H1 (cell line): Measurements from ENCODE around the gene SLC39A7. TPM values are rescaled to one million over a fixed set of nuclear protein-coding genes. Genes with fewer than 3 reads are reported as not detected.
A peak's percentile ranks its signal among the peaks of the same experiment; 100 is the strongest.

Source experiments
- CTCF ChIA-PET: fragments of 300-600 bp; sonication (Branson Sonifier 250); formaldehyde crosslinking; loops from one replicate; lab custom pipeline; 2021; ENCODE audit not compliant: partially characterized antibody; lab: Charles Lee
- POLR2A ChIA-PET: fragments of 300-600 bp; sonication (Branson Sonifier 250); formaldehyde crosslinking; loops from one replicate; lab custom pipeline; 2021; ENCODE audit warnings: inconsistent platforms; ENCODE audit not compliant: partially characterized antibody; lab: Charles Lee
- DNase-seq, 2 experiments: peaks; one replicate each; pipeline versions ENCODE4 v3.0.0 to v3.0.0-alpha.2; 2010 to 2022; ENCODE audit warnings: low spot score in 2 of 2, low read depth in 1 of 2, mixed read lengths in 1 of 2
- FAIRE-seq: peaks from 2 replicates; lab custom pipeline; 2011; peaks lifted over from hg19 to GRCh38; lab: Jason Lieb, UNC
- H2AFZ ChIP-seq: 2 replicates; pipeline ENCODE4 v1.8.1; 2012; ENCODE audit warnings: low read length, inconsistent platforms
- H2AK5ac ChIP-seq: 2 replicates; pipeline ENCODE4 v1.6.1; 2013; ENCODE audit warnings: low read depth, low read length
- H2BK120ac ChIP-seq: replicated peaks from 2 replicates; pipeline ENCODE3; 2013; ENCODE audit warnings: low read depth, low read length, inconsistent platforms
- H2BK12ac ChIP-seq: 2 replicates; pipeline ENCODE4 v1.6.1; 2013; ENCODE audit warnings: low read depth, low read length
- H2BK15ac ChIP-seq: 2 replicates; pipeline ENCODE4 v1.6.1; 2013; ENCODE audit warnings: low read length
- H2BK20ac ChIP-seq: 2 replicates; pipeline ENCODE4 v1.6.1; 2013; ENCODE audit warnings: low read length
- H2BK5ac ChIP-seq: 2 replicates; pipeline ENCODE4 v1.6.1; 2013; ENCODE audit warnings: low read depth, low read length
- H3K14ac ChIP-seq: 2 replicates; pipeline ENCODE4 v1.6.1; 2013; ENCODE audit warnings: inconsistent platforms; ENCODE audit not compliant: insufficient read length
- H3K18ac ChIP-seq: 2 replicates; pipeline ENCODE4 v1.6.1; 2013; ENCODE audit warnings: low read length; ENCODE audit errors: extremely low read depth
- H3K23ac ChIP-seq: 2 replicates; pipeline ENCODE4 v1.6.1; 2013; ENCODE audit warnings: inconsistent platforms; ENCODE audit not compliant: insufficient read length
- H3K23me2 ChIP-seq: 2 replicates; pipeline ENCODE4 v1.6.1; 2013; ENCODE audit warnings: low read depth, low read length
- H3K27ac ChIP-seq: 2 replicates; pipeline ENCODE4 v1.6.1; 2011; ENCODE audit warnings: low read depth, low read length, inconsistent platforms
- H3K27me3 ChIP-seq, 4 experiments: replicated peaks in 1 of 4; 1 replicate in 1 of 4; 2 replicates in 3 of 4; pipeline versions ENCODE4 v1.6.1 to v1.8.1; 2011 to 2013; ENCODE audit warnings: low read length in 3 of 4, mild to moderate bottlenecking in 3 of 4, inconsistent platforms in 2 of 4, mixed read lengths in 2 of 4, moderate library complexity in 1 of 4; ENCODE audit not compliant: control insufficient read depth in 3 of 4, insufficient read depth in 3 of 4; ENCODE audit errors: extremely low read depth in 1 of 4
- H3K36me3 ChIP-seq, 4 experiments: 2 replicates each; pipeline versions ENCODE4 v1.6.1 to v1.8.1; 2011 to 2013; ENCODE audit warnings: mild to moderate bottlenecking in 4 of 4, low read length in 3 of 4, moderate library complexity in 2 of 4, control low read depth in 1 of 4, inconsistent platforms in 1 of 4; ENCODE audit not compliant: insufficient read depth in 4 of 4, control insufficient read depth in 2 of 4
- H3K4ac ChIP-seq: replicated peaks from 2 replicates; pipeline ENCODE3; 2013; ENCODE audit warnings: low read length, low read depth, mixed read lengths, inconsistent platforms; ENCODE audit not compliant: insufficient read length
- H3K4me1 ChIP-seq, 4 experiments: replicated peaks in 1 of 4; 1 replicate in 1 of 4; 2 replicates in 3 of 4; pipeline versions ENCODE4 v1.6.1 to v1.8.1; 2011 to 2013; ENCODE audit warnings: low read length in 3 of 4, inconsistent platforms in 2 of 4, mixed read lengths in 1 of 4; ENCODE audit not compliant: insufficient read depth in 4 of 4, control insufficient read depth in 3 of 4
- H3K4me2 ChIP-seq, 2 experiments: 2 replicates each; pipeline versions ENCODE4 v1.6.1 to v1.8.1; 2011 to 2013; ENCODE audit warnings: low read depth in 2 of 2, low read length in 2 of 2, control low read depth in 1 of 2, inconsistent platforms in 1 of 2, mild to moderate bottlenecking in 1 of 2; ENCODE audit not compliant: insufficient read depth in 1 of 2
- H3K4me3 ChIP-seq, 4 experiments: fragments of 200-600, 300-600 bp in 1 of 4; sonication (generic), shearing (Covaris generic), sonication (Bioruptor Twin) in 1 of 4; 2 replicates each; pipeline versions ENCODE4 v1.5.1 to v1.8.1; 2011 to 2016; ENCODE audit warnings: low read length in 4 of 4, low read depth in 3 of 4, control low read depth in 2 of 4, inconsistent platforms in 2 of 4, mild to moderate bottlenecking in 2 of 4, mixed read lengths in 1 of 4, moderate library complexity in 1 of 4; ENCODE audit not compliant: insufficient read depth in 2 of 4; ENCODE audit errors: extremely low read depth in 1 of 4
- H3K56ac ChIP-seq: replicated peaks from 2 replicates; pipeline ENCODE3; 2013; ENCODE audit warnings: low read depth, mild to moderate bottlenecking, mixed read lengths, low read length, inconsistent platforms; ENCODE audit not compliant: insufficient read length
- H3K79me1 ChIP-seq: 2 replicates; pipeline ENCODE4 v1.6.1; 2013; ENCODE audit warnings: low read depth, low read length, control low read depth
- H3K79me2 ChIP-seq, 2 experiments: 2 replicates each; pipeline versions ENCODE4 v1.6.1 to v1.8.1; 2012 to 2013; ENCODE audit warnings: low read length in 2 of 2, mild to moderate bottlenecking in 2 of 2, inconsistent platforms in 1 of 2; ENCODE audit not compliant: insufficient read depth in 2 of 2, control insufficient read depth in 1 of 2
- H3K9ac ChIP-seq, 4 experiments: replicated peaks in 1 of 4; 1 replicate in 1 of 4; 2 replicates in 3 of 4; pipeline versions ENCODE4 v1.6.1 to v1.8.1; 2011 to 2013; ENCODE audit warnings: low read depth in 3 of 4, low read length in 3 of 4, control low read depth in 2 of 4, mild to moderate bottlenecking in 2 of 4, moderate library complexity in 2 of 4, inconsistent platforms in 1 of 4; ENCODE audit errors: extremely low read depth in 1 of 4
- H3K9me3 ChIP-seq, 2 experiments: 2 replicates each; pipeline versions ENCODE4 v1.6.1 to v1.8.1; 2012 to 2013; ENCODE audit warnings: mild to moderate bottlenecking in 2 of 2, moderate library complexity in 2 of 2, control low read depth in 1 of 2, inconsistent platforms in 1 of 2, low read depth in 1 of 2, low read length in 1 of 2, mixed read lengths in 1 of 2; ENCODE audit not compliant: insufficient read depth in 2 of 2
- H4K20me1 ChIP-seq, 2 experiments: replicated peaks in 1 of 2; 2 replicates each; pipeline versions ENCODE3 to v1.8.1; 2011 to 2013; ENCODE audit warnings: inconsistent platforms in 2 of 2, low read length in 2 of 2, mild to moderate bottlenecking in 1 of 2; ENCODE audit not compliant: insufficient read depth in 2 of 2, control insufficient read depth in 1 of 2
- H4K5ac ChIP-seq: 2 replicates; pipeline ENCODE4 v1.6.1; 2013; ENCODE audit warnings: low read length, low read depth, mixed read lengths, inconsistent platforms; ENCODE audit not compliant: insufficient read length
- H4K8ac ChIP-seq: 2 replicates; pipeline ENCODE4 v1.8.0; 2013; ENCODE audit warnings: mild to moderate bottlenecking, moderate library complexity, low read length, inconsistent platforms; ENCODE audit not compliant: insufficient read depth; ENCODE audit errors: extremely low read depth
- H4K91ac ChIP-seq: replicated peaks from 2 replicates; pipeline ENCODE3; 2013; ENCODE audit warnings: low read length, mixed read lengths, inconsistent platforms; ENCODE audit not compliant: insufficient read length
- BRCA1 ChIP-seq: IDR thresholded peaks from 2 replicates; pipeline ENCODE4 v1.6.1; 2012; ENCODE audit warnings: low read depth, low read length, improper control_type of control experiment
- SIRT6 ChIP-seq: IDR thresholded peaks from one replicate; pipeline ENCODE4 v1.7.1; 2012; ENCODE audit warnings: low read length, inconsistent platforms
- TEAD4 ChIP-seq: IDR thresholded peaks from 2 replicates; pipeline ENCODE4 v1.6.1; 2012; ENCODE audit warnings: low read depth, low read length, inconsistent platforms, mixed read lengths
- WGBS, 2 experiments: shearing (Covaris generic) in 1 of 2; methylation state at CpG; one replicate each; pipeline versions ENCODE4 v1.1.6 to v1.1.7; 2013 to 2015; ENCODE audit warnings: low lambda C conversion rate in 2 of 2, mixed read lengths in 2 of 2, inconsistent platforms in 1 of 2, low coverage in 1 of 2, missing lambda C conversion rate in 1 of 2; ENCODE audit not compliant: insufficient replicate concordance in 2 of 2, insufficient coverage in 1 of 2, insufficient read length in 1 of 2; ENCODE audit errors: extremely low coverage in 1 of 2, missing lambda C conversion rate in 1 of 2; 5-methylcytosine and 5-hydroxymethylcytosine counted together
- polyA plus RNA-seq, 7 experiments: library from polyadenylated mRNA; depleted of rRNA in 3 of 7; stranded (reverse) in 5 of 7; unstranded in 2 of 7; fragments of >200 nt in 5 of 7; fragments of 200-250 nt in 2 of 7; gene quantifications; 1 replicate in 5 of 7; 2 replicates in 1 of 7; 4 replicates in 1 of 7; pipeline versions ENCODE4 v1.2.1 to v1.2.3, GENCODE V29; 2011 to 2013; ENCODE audit warnings: missing spikeins in 2 of 7, mixed read lengths in 2 of 7
- total RNA-seq: library from RNA; stranded (reverse); fragmentation: NEBNext Ultra II Directional; extraction: Animal tissue kit (Norgen Biotek cat#: 25700); gene quantifications from 2 replicates; pipeline ENCODE4 v1.2.1, GENCODE V29; 2021

The SLC39A7 gene
- total and polyA plus RNA-seq, 2 of the 8 experiments (the other 6 are each of a cell fraction or from before 2014, with no cell fraction given), result 63.3 to 123 TPM

DNA sequence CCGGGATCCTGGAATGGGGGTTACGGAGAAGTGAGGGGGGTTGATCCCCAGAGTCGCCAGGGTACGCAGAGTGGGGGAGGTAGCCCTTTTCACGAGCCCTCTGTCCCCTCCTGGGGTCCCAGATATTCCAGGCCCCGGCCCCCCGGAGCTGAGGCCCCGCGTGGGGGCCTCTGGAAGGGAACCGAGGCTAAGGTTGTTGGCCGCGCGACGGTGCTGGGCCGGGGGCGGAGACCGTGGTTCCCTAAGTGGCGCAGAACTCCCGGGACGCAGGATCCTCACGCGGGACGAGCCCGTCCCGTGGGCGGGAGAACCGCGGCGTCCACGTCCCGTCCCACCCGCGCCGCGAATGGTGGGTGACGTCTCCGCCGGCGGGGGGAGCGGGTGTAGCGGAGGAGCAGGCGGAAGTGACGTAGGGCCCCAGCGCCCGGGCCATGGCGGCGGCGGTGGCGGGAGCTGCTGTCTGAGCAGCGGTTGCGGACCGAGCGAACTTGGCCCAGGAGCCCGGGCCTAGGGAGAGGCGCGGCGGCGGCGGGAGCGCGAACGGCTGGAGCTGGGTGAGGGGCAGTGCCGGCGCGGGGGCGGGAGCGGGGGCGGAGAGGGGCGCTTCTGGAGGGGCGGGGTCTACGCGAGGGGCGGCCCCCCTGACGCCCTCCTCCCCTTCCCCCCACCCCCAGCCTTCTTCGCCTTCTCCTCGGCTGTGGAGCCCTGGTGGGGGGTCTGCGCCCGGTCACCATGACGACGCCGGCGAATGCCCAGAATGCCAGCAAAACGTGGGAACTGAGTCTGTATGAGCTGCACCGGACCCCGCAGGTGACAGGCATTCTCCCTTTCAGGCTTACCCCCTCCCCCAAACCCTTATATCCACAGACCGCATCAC lies 7.7 kb downstream of the SLC39A7 start, which contains the start of gene RING1:
Gene RING1, plus strand, starts transcription at position 410 of the 877 bp plus-strand sequence. Its CDS starts 323 bp downstream, at position 733.
- Histone ChIP-seq H3K23ac (no peak within 1 kb of the TSS), H3K4me2 (peak within 1 kb of the TSS; percentile 76 to 100), H3K56ac (no peak within 1 kb of the TSS), H3K14ac (no peak within 1 kb of the TSS), H2AK5ac (no peak within 1 kb of the TSS), H3K9ac (peak within 1 kb of the TSS in 2 of 4 experiments; percentile 29 to 41; a peak in 3 of 7 replicates), H3K4me3 (peak within 1 kb of the TSS; percentile 75 to 92 (median 88)), H4K91ac (no peak within 1 kb of the TSS), H3K18ac (peak within 1 kb of the TSS; percentile 78), H3K27me3 (peaks cover 9 to 53% (median 43%) of the 10 kb centered on the region in 4 experiments; a peak in 6 of 7 replicates), H3K4ac (no peak within 1 kb of the TSS), H3K79me1 (peaks cover 4% of the 10 kb centered on the region), H3K36me3 (peaks cover 3 to 13% (median 7%) of the 10 kb centered on the region in 4 experiments; a peak in 4 of 8 replicates), H2BK5ac (no peak within 1 kb of the TSS), H2BK12ac (peak within 1 kb of the TSS; percentile 75; the same call in 1 of the 2 replicates), H3K79me2 (no peaks in the 10 kb centered on the region), H3K9me3 (no peaks in the 10 kb centered on the region), H4K8ac (peak within 1 kb of the TSS; percentile 77), H3K4me1 (peaks cover 0 to 29% (median 12%) of the 10 kb centered on the region in 4 experiments; a peak in 6 of 7 replicates), H4K20me1 (peaks cover 7 to 18% of the 10 kb centered on the region in 2 experiments), H4K5ac (no peak within 1 kb of the TSS), H2BK20ac (no peak within 1 kb of the TSS), H3K23me2 (peaks cover 28% of the 10 kb centered on the region; the same call in 1 of the 2 replicates), H2BK120ac (no peak within 1 kb of the TSS), H2BK15ac (no peak within 1 kb of the TSS), H3K27ac (no peak within 1 kb of the TSS; the same call in 1 of the 2 replicates), H2AFZ (peak within 1 kb of the TSS; percentile 1; the same call in 1 of the 2 replicates)
- 2% methylated on average over 27 of the region's 86 CpGs; no CpG with 5 or more reads in 1 of the 2 experiments for WGBS, 2 experiments
- DNase-seq, result peak in 1 of 2 experiments; percentile 90
- ChIA-PET POLR2A (interaction anchor here (0.9 to 2.1 kb wide), 13 partner anchors 8 to 236 kb away, joined by 3 to 15 read pairs (median 4); partner anchors contain the start of genes B3GALT4, RPS18 and VPS52), CTCF (interaction anchor here (0.6 to 6.3 kb wide), 10 partner anchors 10 to 444 kb away, joined by 3 to 60 read pairs (median 4); no protein-coding TSS in a partner anchor)
- no peak for FAIRE-seq
- TF ChIP-seq BRCA1 (no peak), SIRT6 (no peak), TEAD4 (no peak; the same call in 1 of the 2 replicates)
